ENCODE data around the gene ARHGAP5.

ARHGAP5 gene

GRCh38 chr14:32083789-32084188 lies 6.7 kb downstream of the ARHGAP5 start:
- TF ChIP-seq ZNF274 (IDR thresholded peaks at IDR 0.05; ENCODE audit: low read depth, low read length): no peak
- H3K4me3 ChIP-seq (ENCODE audit: low read length): no peak overlapping the region

- H3K4me3 ChIP-seq (ENCODE audit: low read length): no peak overlapping the region
Measured at GRCh38 chr14:32085182-32085844, 8.2 kb downstream of the ARHGAP5 start.

GRCh38 chr14:32085845-32086383 lies 8.8 kb downstream of the ARHGAP5 start:
- no peak for TF ChIP-seq ZNF274 (IDR thresholded peaks at IDR 0.05; ENCODE audit: low read depth, low read length)
- no peak overlapping the region for H3K4me3 ChIP-seq (ENCODE audit: low read length)

More at GRCh38 chr14:32085182-32085844, 8.2 kb downstream of the ARHGAP5 start:
- TF ChIP-seq ZNF274 (IDR thresholded peaks at IDR 0.05; ENCODE audit: low read depth, low read length): no peak

- no peak overlapping the region for H3K4me3 ChIP-seq (ENCODE audit: low read length)
- TF ChIP-seq ZNF274 (IDR thresholded peaks at IDR 0.05; ENCODE audit: low read depth, low read length): no peak
Measured at GRCh38 chr14:32087173-32087861, 10.2 kb downstream of the ARHGAP5 start.

- no peak for TF ChIP-seq ZNF274 (IDR thresholded peaks at IDR 0.05; ENCODE audit: low read depth, low read length)
- no peak overlapping the region for H3K4me3 ChIP-seq (ENCODE audit: low read length)
Measured at GRCh38 chr14:32087907-32088306, 10.8 kb downstream of the ARHGAP5 start.

- H3K4me3 ChIP-seq (ENCODE audit: low read length): no peak overlapping the region
- TF ChIP-seq ZNF274 (IDR thresholded peaks at IDR 0.05; ENCODE audit: low read depth, low read length): no peak
Measured at GRCh38 chr14:32090686-32091085, 13.6 kb downstream of the ARHGAP5 start.

GRCh38 chr14:32099473-32099872 lies 22.4 kb downstream of the ARHGAP5 start:
- TF ChIP-seq ZNF274 (IDR thresholded peaks at IDR 0.05; ENCODE audit: low read depth, low read length): no peak
- H3K4me3 ChIP-seq (ENCODE audit: low read length): no peak overlapping the region

- TF ChIP-seq ZNF274 (IDR thresholded peaks at IDR 0.05; ENCODE audit: low read depth, low read length): no peak
- no peak overlapping the region for H3K4me3 ChIP-seq (ENCODE audit: low read length)
Measured at GRCh38 chr14:32100175-32100574, 23.1 kb downstream of the ARHGAP5 start.

GRCh38 chr14:32102152-32102787 lies 25.2 kb downstream of the ARHGAP5 start:
- no peak overlapping the region for H3K4me3 ChIP-seq (ENCODE audit: low read length)
- no peak for TF ChIP-seq ZNF274 (IDR thresholded peaks at IDR 0.05; ENCODE audit: low read depth, low read length)

- H3K4me3 ChIP-seq (ENCODE audit: low read length): no peak overlapping the region
- TF ChIP-seq ZNF274 (IDR thresholded peaks at IDR 0.05; ENCODE audit: low read depth, low read length): no peak
Measured at GRCh38 chr14:32102968-32103367, 25.9 kb downstream of the ARHGAP5 start.

- H3K4me3 ChIP-seq (ENCODE audit: low read length): no peak overlapping the region
- no peak for TF ChIP-seq ZNF274 (IDR thresholded peaks at IDR 0.05; ENCODE audit: low read depth, low read length)
Measured at GRCh38 chr14:32104308-32104707, 27.2 kb downstream of the ARHGAP5 start.

GRCh38 chr14:32104803-32105202 lies 27.7 kb downstream of the ARHGAP5 start:
- no peak overlapping the region for H3K4me3 ChIP-seq (ENCODE audit: low read length)
- no peak for TF ChIP-seq ZNF274 (IDR thresholded peaks at IDR 0.05; ENCODE audit: low read depth, low read length)

GRCh38 chr14:32109676-32110547 lies 32.8 kb downstream of the ARHGAP5 start:
- no peak overlapping the region for H3K4me3 ChIP-seq (ENCODE audit: low read length)
- no peak for TF ChIP-seq ZNF274 (IDR thresholded peaks at IDR 0.05; ENCODE audit: low read depth, low read length)

GRCh38 chr14:32110548-32110896 lies 33.4 kb downstream of the ARHGAP5 start:
- no peak for TF ChIP-seq ZNF274 (IDR thresholded peaks at IDR 0.05; ENCODE audit: low read depth, low read length)
- no peak overlapping the region for H3K4me3 ChIP-seq (ENCODE audit: low read length)

All from GM08714 (cell line).